ENCODE data around the gene CTU1.

CTU1 gene

GRCh38 chr19:51084505-51084904, 23.7 kb downstream of the CTU1 start:
- Mint-ChIP-seq H3K4me3 (no peak overlapping the region), H3K4me1 (no peaks in the 10 kb centered on the region), H3K27ac (no peak overlapping the region), H3K27me3 (peaks cover 16% of the 10 kb centered on the region), H3K9me3 (no peaks in the 10 kb centered on the region)
- DNase-seq (no peak), ATAC-seq (no peak)

DNA sequence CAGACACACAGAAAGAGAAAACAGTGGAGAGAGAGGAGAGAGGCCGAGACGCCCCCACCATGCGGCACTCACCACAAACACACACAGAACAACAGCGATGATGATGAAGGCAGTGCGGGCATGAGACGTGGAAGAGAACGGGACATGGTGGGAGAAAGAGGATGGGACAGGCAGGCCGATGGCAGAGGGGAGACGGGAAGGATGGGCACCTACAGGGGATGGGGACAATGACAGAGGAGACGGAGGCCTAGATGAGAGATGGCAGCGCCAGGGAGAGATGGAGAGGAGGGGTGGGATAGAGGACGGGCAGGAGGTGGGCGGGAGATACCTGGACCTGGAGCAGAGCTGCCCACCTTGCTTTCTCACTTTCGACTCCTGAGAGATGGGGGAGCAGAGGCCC, 24.4 kb downstream of the CTU1 start:
- H3K27ac Mint-ChIP-seq, result no peak overlapping the region
- no peaks in the 10 kb centered on the region for H3K4me1 Mint-ChIP-seq
- ATAC-seq (no peak), DNase-seq (no peak)
- no peaks in the 10 kb centered on the region for H3K9me3 Mint-ChIP-seq
- peaks cover 16% of the 10 kb centered on the region for H3K27me3 Mint-ChIP-seq
- H3K4me3 Mint-ChIP-seq, result no peak overlapping the region

GRCh38 chr19:51083181-51083580, 25.0 kb downstream of the CTU1 start:
- no peaks in the 10 kb centered on the region for H3K9me3 Mint-ChIP-seq

DNA sequence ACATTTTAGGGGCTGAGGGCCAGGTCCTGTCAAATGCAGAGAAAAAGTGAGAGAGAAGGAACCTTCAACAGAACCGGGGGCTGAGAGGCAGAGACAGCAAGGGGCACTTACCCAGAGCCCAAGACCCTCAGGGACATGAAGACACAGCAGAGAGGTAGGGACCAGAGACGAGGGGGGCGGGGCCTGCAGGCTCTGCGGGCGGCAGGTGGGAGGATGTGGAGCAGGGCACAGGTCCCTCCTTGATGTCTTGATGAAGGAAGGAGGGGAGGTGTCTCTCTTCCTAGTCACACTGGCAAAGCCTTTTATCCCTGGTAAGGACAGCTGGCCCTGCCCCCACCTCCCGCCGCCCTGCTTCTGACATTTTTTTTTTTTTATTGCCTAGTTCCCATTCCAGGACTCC, 25.6 kb downstream of the CTU1 start, which contains the start of gene KLK14:
Gene KLK14 (minus strand): TSS at position 277 of the 400 bp plus-strand sequence. CDS start 273 bp downstream, at position 4.
- Mint-ChIP-seq H3K4me3 (no peak within 1 kb of the TSS), H3K27ac (peak within 1 kb of the TSS; percentile 1 to 30), H3K4me1 (no peaks in the 10 kb centered on the region), H3K27me3 (peaks cover 16% of the 10 kb centered on the region), H3K9me3 (no peaks in the 10 kb centered on the region)
- DNase-seq, result no peak
- ATAC-seq, result no peak

More at GRCh38 chr19:51083181-51083580, 25.0 kb downstream of the CTU1 start:
- H3K4me3 Mint-ChIP-seq, result no peak overlapping the region
- ATAC-seq, result no peak
- DNase-seq, result no peak
- H3K4me1 Mint-ChIP-seq, result no peaks in the 10 kb centered on the region
- H3K27ac Mint-ChIP-seq, result peak overlapping the region in 1 of 2 donors; percentile 1
- H3K27me3 Mint-ChIP-seq, result peaks cover 16% of the 10 kb centered on the region

GRCh38 chr19:51081476-51081875, 26.7 kb downstream of the CTU1 start:
- Mint-ChIP-seq H3K4me1 (no peaks in the 10 kb centered on the region), H3K4me3 (no peak overlapping the region), H3K27ac (no peak overlapping the region), H3K9me3 (no peaks in the 10 kb centered on the region), H3K27me3 (peaks cover 16% of the 10 kb centered on the region)
- DNase-seq, result no peak
- ATAC-seq, result no peak

- H3K27me3 Mint-ChIP-seq, result peaks cover 18% of the 10 kb centered on the region
- no peak overlapping the region for H3K4me3 Mint-ChIP-seq
- peaks cover 0 to under 1% of the 10 kb centered on the region in 2 donors for H3K9me3 Mint-ChIP-seq
- no peaks in the 10 kb centered on the region for H3K4me1 Mint-ChIP-seq
- DNase-seq, result no peak
- no peak for ATAC-seq
- H3K27ac Mint-ChIP-seq, result peak overlapping the region in 1 of 2 donors; percentile 51
Measured at GRCh38 chr19:51079481-51080110, 28.6 kb downstream of the CTU1 start.

GRCh38 chr19:51078731-51079130, 29.5 kb downstream of the CTU1 start:
- Mint-ChIP-seq H3K4me1 (no peaks in the 10 kb centered on the region), H3K4me3 (no peak overlapping the region), H3K27ac (no peak overlapping the region), H3K9me3 (peaks cover 7 to 8% of the 10 kb centered on the region in 2 donors), H3K27me3 (peaks cover 17% of the 10 kb centered on the region)
- ATAC-seq (no peak), DNase-seq (no peak)

GRCh38 chr19:51078104-51078503, 30.1 kb downstream of the CTU1 start:
- no peak for DNase-seq
- peaks cover 8 to 10% of the 10 kb centered on the region in 2 donors for H3K9me3 Mint-ChIP-seq
- no peak overlapping the region for H3K27ac Mint-ChIP-seq
- no peak for ATAC-seq
- no peak overlapping the region for H3K4me3 Mint-ChIP-seq
- H3K27me3 Mint-ChIP-seq, result peaks cover 11% of the 10 kb centered on the region
- no peaks in the 10 kb centered on the region for H3K4me1 Mint-ChIP-seq

DNA sequence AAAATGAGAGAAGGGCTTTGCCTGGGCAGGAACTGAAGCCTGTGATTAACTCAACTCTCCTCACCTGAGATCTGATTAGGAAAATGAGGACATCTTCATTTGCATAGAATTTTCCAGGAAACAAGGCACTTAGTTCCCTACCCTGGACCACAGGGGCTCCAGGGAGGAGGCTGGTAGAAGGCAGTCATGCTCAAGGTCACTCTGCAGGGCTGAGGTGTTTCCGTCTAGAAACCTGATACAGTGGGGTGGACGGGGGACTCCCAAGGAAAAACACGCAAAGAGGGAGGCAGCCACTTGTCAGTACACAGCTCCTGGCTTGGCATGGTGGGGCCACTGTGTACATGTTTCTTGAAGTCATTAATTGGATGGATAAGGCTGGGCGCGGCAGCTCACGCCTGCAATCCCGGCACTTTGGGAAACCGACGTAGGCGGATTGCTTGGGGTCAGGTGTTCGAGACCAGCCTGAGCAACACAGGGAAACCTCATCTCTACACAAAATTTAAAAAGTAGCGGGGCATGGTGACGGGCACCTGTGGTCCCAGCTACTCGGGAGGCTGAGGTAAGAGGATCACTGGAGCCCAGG, 31.5 kb downstream of the CTU1 start:
- peaks cover 8 to 12% of the 10 kb centered on the region in 2 donors for H3K9me3 Mint-ChIP-seq
- peak overlapping the region in 1 of 2 donors; percentile 90 for H3K27ac Mint-ChIP-seq
- H3K27me3 Mint-ChIP-seq, result peaks cover 10% of the 10 kb centered on the region
- no peak for ATAC-seq
- no peak overlapping the region for H3K4me3 Mint-ChIP-seq
- H3K4me1 Mint-ChIP-seq, result no peaks in the 10 kb centered on the region
- no peak for DNase-seq

DNA sequence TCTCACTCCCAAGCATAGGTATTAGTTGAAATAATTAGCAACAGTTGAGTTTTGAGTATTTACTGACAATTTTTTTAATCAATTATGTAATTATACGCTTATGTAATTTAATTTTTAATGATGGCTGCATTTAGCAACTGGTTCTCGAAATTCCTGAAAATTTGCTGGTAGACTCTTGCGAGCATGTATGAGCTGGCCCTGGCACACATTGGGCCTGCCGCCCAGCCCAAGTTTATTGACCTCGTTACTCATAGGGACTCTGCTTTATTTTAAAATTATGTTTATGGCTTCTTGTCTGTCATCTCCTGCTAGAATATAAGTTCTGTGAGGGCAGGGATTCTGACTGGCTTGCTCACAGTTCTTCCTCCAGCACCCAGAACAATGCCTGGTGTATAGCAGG, 32.2 kb downstream of the CTU1 start:
- H3K9me3 Mint-ChIP-seq, result peaks cover 8 to 12% of the 10 kb centered on the region in 2 donors
- H3K27me3 Mint-ChIP-seq, result peaks cover 10% of the 10 kb centered on the region
- no peak overlapping the region for H3K4me3 Mint-ChIP-seq
- ATAC-seq, result no peak
- no peak for DNase-seq
- H3K27ac Mint-ChIP-seq, result no peak overlapping the region
- no peaks in the 10 kb centered on the region for H3K4me1 Mint-ChIP-seq

DNA sequence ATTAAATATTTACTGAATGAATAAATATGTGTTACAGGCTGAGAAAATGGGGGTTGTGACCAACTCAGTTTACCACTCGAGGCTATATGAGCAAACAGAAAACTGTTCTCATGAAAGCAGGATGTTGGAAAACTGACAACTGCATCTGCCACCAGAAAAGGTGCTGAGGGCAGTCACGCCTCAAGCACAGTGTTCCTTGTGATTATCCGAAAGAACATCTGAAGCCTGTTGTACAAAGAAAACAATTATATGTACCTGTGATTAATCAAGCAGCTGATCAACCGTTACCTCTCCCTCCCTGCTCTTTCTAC, 37.2 kb downstream of the CTU1 start:
- H3K4me3 Mint-ChIP-seq, result no peak overlapping the region
- no peaks in the 10 kb centered on the region for H3K4me1 Mint-ChIP-seq
- ATAC-seq, result no peak
- no peak for DNase-seq
- H3K27me3 Mint-ChIP-seq, result peaks cover 29% of the 10 kb centered on the region
- peaks cover 8 to 12% of the 10 kb centered on the region in 2 donors for H3K9me3 Mint-ChIP-seq
- H3K27ac Mint-ChIP-seq, result no peak overlapping the region

DNA sequence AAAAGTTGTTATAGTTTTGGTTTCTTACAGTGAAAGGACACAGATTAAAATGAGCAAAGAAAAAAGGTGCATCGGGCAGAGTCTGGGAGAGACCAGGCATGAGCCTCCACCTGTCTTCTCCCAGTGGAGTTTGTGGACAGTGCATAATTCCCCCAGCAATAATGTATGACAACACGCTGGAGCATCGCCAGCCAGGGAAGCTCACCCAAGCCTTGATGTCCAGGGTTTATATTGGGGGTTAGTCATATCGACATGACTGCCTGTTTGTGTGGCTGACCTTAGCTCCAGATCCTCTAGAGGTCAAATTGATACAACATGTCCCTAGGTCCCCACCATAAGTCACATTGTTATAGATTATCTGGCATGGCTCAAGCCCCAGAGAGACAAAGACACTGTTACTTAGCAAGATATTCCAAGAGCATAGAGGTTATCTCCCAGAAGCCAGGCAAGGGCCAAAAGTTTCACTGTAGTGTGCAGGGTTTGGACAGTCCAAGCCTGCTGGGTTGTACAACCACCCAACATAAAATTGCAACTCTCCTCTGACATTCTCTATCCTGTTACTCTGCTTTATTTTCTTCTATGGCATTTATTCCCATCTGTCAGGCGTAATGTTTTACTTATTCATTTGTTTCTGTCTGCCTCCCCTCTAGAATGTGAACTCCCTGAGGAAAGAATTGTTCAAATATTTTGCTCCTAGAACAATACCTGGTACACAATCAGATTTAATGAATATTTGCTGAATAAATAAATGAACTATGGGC, 37.7 kb downstream of the CTU1 start:
- Mint-ChIP-seq H3K27me3 (peaks cover 34% of the 10 kb centered on the region), H3K4me3 (no peak overlapping the region), H3K4me1 (no peaks in the 10 kb centered on the region), H3K9me3 (peaks cover 8 to 12% of the 10 kb centered on the region in 2 donors), H3K27ac (no peak overlapping the region)
- no peak for ATAC-seq
- no peak for DNase-seq

DNA sequence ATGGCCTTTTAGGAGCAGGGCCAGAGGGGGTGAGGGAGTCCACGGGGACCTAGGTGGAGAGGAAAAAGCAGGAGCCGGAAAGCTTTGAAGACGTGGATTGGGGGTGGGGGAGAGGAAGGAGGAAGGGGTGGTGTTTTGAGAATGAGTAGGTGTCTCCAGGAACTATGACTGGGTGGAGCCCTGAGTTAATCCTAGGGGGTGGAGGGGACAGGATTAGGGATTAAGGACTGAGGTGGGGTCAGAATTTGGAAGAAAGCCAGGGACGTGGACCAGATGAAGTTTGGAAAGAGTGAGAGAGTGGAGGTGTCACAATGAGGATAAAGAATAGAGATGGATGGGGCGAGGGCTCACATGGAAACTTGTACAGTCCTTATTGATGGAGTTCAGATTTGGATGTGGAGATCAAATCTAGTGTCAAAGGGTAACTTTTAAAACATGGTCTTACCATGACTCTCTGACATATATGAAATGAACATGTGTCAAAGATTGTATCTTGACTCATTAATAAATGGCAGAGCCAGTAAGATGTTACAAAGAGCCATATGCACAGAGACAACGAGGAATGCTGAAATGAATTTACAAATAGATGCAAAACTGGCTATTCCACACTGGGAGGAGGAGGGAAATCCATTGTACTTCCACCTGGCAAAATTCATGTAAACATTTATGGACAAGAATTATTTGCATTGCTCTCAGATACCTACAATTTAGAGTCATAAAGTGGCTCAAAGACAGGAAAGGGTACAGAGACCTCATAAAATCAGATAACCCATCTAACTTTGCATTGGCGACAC, 41.6 kb downstream of the CTU1 start:
- H3K4me3 Mint-ChIP-seq, result no peak overlapping the region
- ATAC-seq (no peak), DNase-seq (no peak)
- peaks cover 38% of the 10 kb centered on the region for H3K27me3 Mint-ChIP-seq
- H3K4me1 Mint-ChIP-seq, result no peaks in the 10 kb centered on the region
- H3K27ac Mint-ChIP-seq, result no peak overlapping the region
- peaks cover 0 to under 1% of the 10 kb centered on the region in 2 donors for H3K9me3 Mint-ChIP-seq

DNA sequence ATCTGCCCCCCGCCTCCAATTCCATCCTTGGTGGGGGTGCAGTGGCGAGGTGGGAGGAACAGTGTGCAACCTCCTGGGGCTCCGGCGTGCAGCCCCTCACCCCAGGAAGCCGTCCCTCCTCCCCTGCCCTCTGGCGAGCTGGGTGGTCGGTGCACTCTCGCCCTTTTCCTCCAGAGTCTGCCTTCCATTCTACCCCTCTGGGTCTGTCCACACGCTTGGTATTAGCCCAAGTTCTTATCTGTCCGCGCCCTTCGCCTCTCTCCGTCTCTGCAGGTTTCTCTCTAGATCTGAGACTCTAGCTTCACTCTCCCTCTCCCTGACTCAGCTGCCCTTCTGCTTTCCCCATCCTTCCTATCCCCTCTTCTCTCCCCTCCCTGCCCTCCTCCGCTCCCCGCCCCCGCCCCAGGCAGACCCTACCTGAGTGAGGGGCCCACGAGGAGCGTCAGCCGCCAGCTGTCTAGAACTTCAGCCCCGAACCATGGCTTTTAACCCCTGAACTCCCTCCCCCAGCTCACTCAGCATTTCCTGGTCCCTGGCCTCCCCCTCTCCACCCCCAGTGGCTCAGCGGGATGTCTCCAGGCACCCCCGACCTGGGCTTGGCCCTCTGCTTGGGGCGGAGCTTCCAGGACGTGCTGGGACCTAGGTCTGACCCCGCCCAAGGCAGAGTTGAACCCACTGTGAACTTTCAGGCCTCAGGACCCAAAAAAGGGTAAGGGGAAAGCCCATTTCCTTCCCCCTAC, 42.8 kb downstream of the CTU1 start:
- peak overlapping the region; percentile 54 to 59 for H3K4me3 Mint-ChIP-seq
- DNase-seq (no peak), ATAC-seq (no peak)
- no peaks in the 10 kb centered on the region for H3K4me1 Mint-ChIP-seq
- no peak overlapping the region for H3K27ac Mint-ChIP-seq
- peaks cover 5 to 10% of the 10 kb centered on the region in 2 donors for H3K9me3 Mint-ChIP-seq
- peaks cover 50% of the 10 kb centered on the region for H3K27me3 Mint-ChIP-seq
